ENCODE results near the gene GRIA4. TPM values are rescaled to one million over a fixed set of nuclear protein-coding genes. Genes with fewer than 3 reads are reported as not detected.
A peak's percentile ranks its signal among the peaks of the same experiment; 100 is the strongest.
"Not testable (repeated sequence)": the region's sequence is repeated elsewhere in the genome, so short reads cannot be mapped to it uniquely, and the experiment has no call there.

The GRIA4 gene
- polyA plus RNA-seq, 3 donors = 0.69 to 0.98 (median 0.88) TPM

DNA sequence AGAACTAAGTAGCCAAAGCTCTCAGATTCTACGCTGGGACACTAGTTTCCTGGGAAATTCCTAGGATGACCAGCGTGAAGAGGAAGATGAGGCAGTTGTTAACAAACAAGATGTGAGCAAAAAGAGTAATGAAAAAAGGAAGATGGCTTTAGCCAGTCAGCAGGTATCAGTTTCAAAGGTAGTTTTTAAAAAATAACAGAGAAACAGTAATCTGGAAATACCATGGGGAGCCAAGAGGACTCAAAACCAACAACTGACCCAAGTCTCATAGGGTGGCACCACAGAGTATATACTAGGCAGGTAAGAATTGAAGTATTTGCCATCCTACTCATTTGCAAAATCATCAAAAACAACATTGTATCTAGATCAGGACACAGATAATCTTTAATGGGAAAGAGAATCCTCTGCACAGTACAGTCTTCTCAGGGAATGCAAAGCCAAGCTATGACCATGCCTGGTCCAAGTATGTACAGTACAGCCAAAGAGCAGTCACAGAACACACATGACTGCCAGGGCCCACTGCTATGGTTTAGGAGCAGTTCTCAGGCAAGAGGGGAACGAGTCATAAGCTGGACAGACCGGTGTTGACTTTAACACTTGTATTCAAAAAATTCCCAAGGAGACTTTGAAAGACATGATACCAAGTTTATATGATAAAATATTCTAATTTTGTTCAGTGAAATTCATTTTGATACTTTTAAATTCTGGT lies 391.6 kb downstream of the GRIA4 start:
- DNase-seq = no peak

GRCh38 chr11:106003094-106003493 lies 393.2 kb downstream of the GRIA4 start:
- not testable (repeated sequence) for DNase-seq

- no peak for DNase-seq
These were observed 401.6 kb downstream of the GRIA4 start for GRCh38 chr11:106011481-106011880.

DNA sequence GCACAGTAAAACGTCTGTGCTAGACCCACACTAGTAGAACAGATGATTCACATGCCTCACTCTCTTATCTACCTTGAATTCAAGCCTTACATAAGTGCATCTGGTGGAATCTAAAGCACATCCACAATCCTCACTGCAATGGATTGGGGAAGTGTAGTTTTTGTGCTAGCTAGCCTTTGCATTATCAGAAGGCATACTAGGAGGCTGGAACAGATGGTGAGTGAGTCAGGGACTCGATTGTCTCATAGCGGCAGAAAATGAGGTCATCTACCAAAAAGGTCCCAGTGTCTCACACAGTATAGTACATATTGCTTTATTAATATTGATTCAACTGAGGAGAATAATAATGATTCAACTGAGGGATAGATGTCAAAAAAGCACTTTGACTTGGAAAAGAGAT lies 402.9 kb downstream of the GRIA4 start:
- no peak for DNase-seq

GRCh38 chr11:106014035-106014434 lies 404.2 kb downstream of the GRIA4 start:
- no peak for DNase-seq

- DNase-seq = no peak
These were observed 404.7 kb downstream of the GRIA4 start for GRCh38 chr11:106014620-106015019.

GRCh38 chr11:106015066-106015465 lies 405.2 kb downstream of the GRIA4 start:
- no peak for DNase-seq

DNA sequence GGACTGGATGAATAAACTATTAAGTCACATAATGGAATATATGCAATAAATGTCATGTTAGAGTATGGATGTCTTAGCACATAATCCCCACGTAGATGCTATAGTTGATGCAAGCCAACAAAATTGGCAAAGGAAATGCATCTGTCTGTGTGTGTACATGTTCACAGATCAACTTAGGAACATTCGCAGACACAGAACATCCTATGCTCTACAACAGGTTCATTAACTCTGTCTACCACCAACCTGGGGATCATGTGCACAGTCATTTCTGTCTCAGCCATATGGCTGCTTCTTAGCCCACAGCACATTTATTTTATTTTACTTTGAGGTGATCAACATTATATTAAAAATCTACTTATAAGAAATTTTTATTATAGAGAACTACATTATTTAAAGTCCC lies 407.2 kb downstream of the GRIA4 start:
- no peak for DNase-seq

GRCh38 chr11:106021181-106021966 lies 411.5 kb downstream of the GRIA4 start:
- DNase-seq = no peak

- DNase-seq = peak; percentile 99
These were observed 412.3 kb downstream of the GRIA4 start, which contains the start of gene MSANTD4 for GRCh38 chr11:106021967-106022794. TSS of gene MSANTD4 (minus strand) at chr11:106022240. CDS start at chr11:106010917, 11,323 bp downstream.

- DNase-seq = no peak
These were observed 413.0 kb downstream of the GRIA4 start for GRCh38 chr11:106022795-106023275.

- no peak for DNase-seq
These were observed 420.7 kb downstream of the GRIA4 start for GRCh38 chr11:106030609-106031008.

DNA sequence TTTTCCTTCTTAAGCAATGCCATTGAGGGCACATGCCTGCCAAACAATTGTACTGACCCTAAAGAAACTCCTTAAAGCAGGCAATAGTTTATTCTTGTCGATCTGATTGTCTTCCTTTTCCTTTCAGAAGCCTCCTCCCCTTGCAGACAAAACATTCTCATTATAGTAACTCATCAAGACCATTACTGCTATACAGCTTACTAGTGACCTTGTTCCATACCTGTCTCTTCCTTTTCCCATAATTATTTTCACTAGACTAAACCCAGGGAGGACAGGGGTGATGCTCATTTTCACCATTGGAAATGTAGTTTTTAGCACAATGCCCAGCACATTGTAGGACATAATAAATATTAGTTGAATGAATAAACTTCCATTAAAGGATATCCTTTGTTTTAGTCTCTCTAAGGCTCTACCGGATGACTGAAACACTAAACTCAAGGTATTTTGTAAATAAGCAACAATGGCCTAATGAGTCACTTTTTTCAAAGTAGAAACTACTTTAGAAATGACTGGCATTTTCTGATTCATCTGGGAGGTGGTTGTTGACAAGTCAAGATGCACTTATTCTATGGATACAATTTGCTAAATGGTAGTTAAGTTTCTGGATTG lies 421.4 kb downstream of the GRIA4 start:
- DNase-seq = no peak
